Measurements from ENCODE around the gene FAM187B.

- TF ChIP-seq CTCF (IDR thresholded peaks at IDR 0.05) (no peak), EP300 (IDR thresholded peaks at IDR 0.05) (no peak), POLR2A (IDR thresholded peaks at IDR 0.05) (no peak), POLR2AphosphoS5 (IDR thresholded peaks at IDR 0.05) (no peak)
These were observed 28.5 kb upstream of the FAM187B start for GRCh38 chr19:35257113-35257461.

All from gastroesophageal sphincter (tissue), 3 donors.